Nephron progenitor cell (in vitro differentiated cells): ENCODE measurements around the gene CHST13.

ENCODE experiments used
- DNase-seq: peaks from one replicate; pipeline ENCODE4 v3.0.0; 2021
- H3K27ac Mint-ChIP-seq: 2 replicates; pipeline ENCODE4 v1.8.0; 2021; ENCODE audit warnings: mild to moderate bottlenecking, moderate library complexity, mixed read lengths
- H3K27me3 Mint-ChIP-seq: 2 replicates; pipeline ENCODE4 v1.8.0; 2021; ENCODE audit warnings: mild to moderate bottlenecking, low read depth, mixed read lengths; ENCODE audit not compliant: poor library complexity
- H3K36me3 Mint-ChIP-seq: 2 replicates; pipeline ENCODE4 v1.8.0; 2021; ENCODE audit warnings: low read depth, mixed read lengths
- H3K4me1 Mint-ChIP-seq: 2 replicates; pipeline ENCODE4 v1.8.0; 2021; ENCODE audit warnings: mixed read lengths
- H3K4me3 Mint-ChIP-seq: 2 replicates; pipeline ENCODE4 v1.8.0; 2021; ENCODE audit warnings: mild to moderate bottlenecking, moderate library complexity, mixed read lengths
- H3K9me3 Mint-ChIP-seq: 2 replicates; pipeline ENCODE4 v1.8.0; 2021; ENCODE audit warnings: mild to moderate bottlenecking, moderate library complexity, mixed read lengths
- CTCF ChIP-seq: fragments of 200-600 bp; sonication (generic); IDR thresholded peaks from 2 replicates; pipeline ENCODE4 v1.5.0; 2021; ENCODE audit warnings: antibody characterized with exemption

CHST13 gene

GRCh38 chr3:126557415-126557745 is 33.4 kb downstream of the CHST13 start:
- TF ChIP-seq CTCF: no peak
- no peaks in the 10 kb centered on the region for H3K4me1 Mint-ChIP-seq
- peaks cover 12% of the 10 kb centered on the region for H3K27me3 Mint-ChIP-seq
- no peak overlapping the region for H3K4me3 Mint-ChIP-seq
- H3K27ac Mint-ChIP-seq: no peak overlapping the region
- peaks cover 9% of the 10 kb centered on the region for H3K9me3 Mint-ChIP-seq
- H3K36me3 Mint-ChIP-seq: no peaks in the 10 kb centered on the region
- DNase-seq: no peak

- Mint-ChIP-seq H3K36me3 (no peaks in the 10 kb centered on the region), H3K4me3 (no peak overlapping the region), H3K4me1 (no peaks in the 10 kb centered on the region), H3K27ac (no peak overlapping the region), H3K9me3 (peaks cover 13% of the 10 kb centered on the region), H3K27me3 (peaks cover 12% of the 10 kb centered on the region)
- TF ChIP-seq CTCF: no peak
- no peak for DNase-seq
These were observed 33.8 kb downstream of the CHST13 start for GRCh38 chr3:126557761-126558160.

GRCh38 chr3:126558336-126559071 is 34.5 kb downstream of the CHST13 start, which contains the start of gene C3orf22:
C3orf22 (minus strand) TSS chr3:126558932; CDS start chr3:126553390, 5,542 bp downstream.
- H3K27ac Mint-ChIP-seq: no peak within 1 kb of the TSS
- no peaks in the 10 kb centered on the region for H3K36me3 Mint-ChIP-seq
- no peak within 1 kb of the TSS for H3K4me3 Mint-ChIP-seq
- H3K27me3 Mint-ChIP-seq: peaks cover 11% of the 10 kb centered on the region
- no peaks in the 10 kb centered on the region for H3K4me1 Mint-ChIP-seq
- no peak for TF ChIP-seq CTCF
- no peak for DNase-seq
- peaks cover 20% of the 10 kb centered on the region for H3K9me3 Mint-ChIP-seq

- Mint-ChIP-seq H3K4me3 (no peak overlapping the region), H3K9me3 (peaks cover 21% of the 10 kb centered on the region), H3K36me3 (no peaks in the 10 kb centered on the region), H3K27ac (no peak overlapping the region), H3K27me3 (peaks cover 8% of the 10 kb centered on the region), H3K4me1 (no peaks in the 10 kb centered on the region)
- TF ChIP-seq CTCF: no peak
- DNase-seq: no peak
These were observed 38.9 kb downstream of the CHST13 start for GRCh38 chr3:126562737-126563276.

- TF ChIP-seq CTCF: no peak
- no peaks in the 10 kb centered on the region for H3K36me3 Mint-ChIP-seq
- H3K4me3 Mint-ChIP-seq: no peak overlapping the region
- H3K4me1 Mint-ChIP-seq: peaks cover 7% of the 10 kb centered on the region
- H3K27me3 Mint-ChIP-seq: peaks cover 11% of the 10 kb centered on the region
- DNase-seq: no peak
- no peak overlapping the region for H3K27ac Mint-ChIP-seq
- H3K9me3 Mint-ChIP-seq: peaks cover 7% of the 10 kb centered on the region
These were observed 43.9 kb downstream of the CHST13 start for GRCh38 chr3:126567696-126568438.
